GM15510 (cell line): ENCODE data around the gene TDRD10.

Experiments used
- POLR2A ChIP-seq: IDR thresholded peaks from 3 replicates; pipeline ENCODE4 v1.6.1; 2011; ENCODE audit warnings: borderline replicate concordance; ENCODE audit not compliant: insufficient read length; ENCODE audit errors: extremely low read depth

TDRD10 gene

DNA sequence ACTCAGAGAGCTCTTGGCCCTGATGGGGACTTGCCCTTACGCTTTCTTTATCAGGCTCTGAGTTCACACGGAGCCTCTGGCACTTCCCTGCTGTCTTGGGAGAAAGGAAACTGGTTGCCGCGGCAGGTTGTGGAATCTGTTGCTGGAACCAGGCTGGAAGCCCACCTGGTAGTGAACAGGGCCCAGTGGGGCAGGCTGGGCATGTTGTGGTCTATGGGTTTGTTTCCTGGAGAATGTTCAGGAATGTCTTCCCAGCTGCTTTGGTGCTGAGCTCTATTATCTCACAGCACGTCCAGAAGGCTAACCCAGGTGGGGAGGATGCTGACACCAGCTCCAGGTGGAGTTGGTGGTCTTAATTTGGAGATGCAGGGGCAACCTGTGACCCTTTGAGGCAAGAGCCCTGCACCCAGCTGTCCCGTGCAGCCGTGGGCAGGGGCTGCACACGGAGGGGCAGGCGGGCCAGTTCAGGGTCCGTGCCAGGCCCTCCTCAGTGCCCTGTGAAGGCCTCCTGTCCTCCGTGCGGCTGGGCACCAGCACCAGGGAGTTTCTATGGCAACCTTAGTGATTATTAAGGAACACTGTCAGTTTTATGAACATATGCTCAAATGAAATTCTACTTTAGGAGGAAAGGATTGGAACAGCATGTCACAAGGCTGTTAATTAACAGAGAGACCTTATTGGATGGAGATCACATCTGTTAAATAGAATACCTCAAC lies 33.3 kb upstream of the TDRD10 start:
- TF ChIP-seq POLR2A = no peak

DNA sequence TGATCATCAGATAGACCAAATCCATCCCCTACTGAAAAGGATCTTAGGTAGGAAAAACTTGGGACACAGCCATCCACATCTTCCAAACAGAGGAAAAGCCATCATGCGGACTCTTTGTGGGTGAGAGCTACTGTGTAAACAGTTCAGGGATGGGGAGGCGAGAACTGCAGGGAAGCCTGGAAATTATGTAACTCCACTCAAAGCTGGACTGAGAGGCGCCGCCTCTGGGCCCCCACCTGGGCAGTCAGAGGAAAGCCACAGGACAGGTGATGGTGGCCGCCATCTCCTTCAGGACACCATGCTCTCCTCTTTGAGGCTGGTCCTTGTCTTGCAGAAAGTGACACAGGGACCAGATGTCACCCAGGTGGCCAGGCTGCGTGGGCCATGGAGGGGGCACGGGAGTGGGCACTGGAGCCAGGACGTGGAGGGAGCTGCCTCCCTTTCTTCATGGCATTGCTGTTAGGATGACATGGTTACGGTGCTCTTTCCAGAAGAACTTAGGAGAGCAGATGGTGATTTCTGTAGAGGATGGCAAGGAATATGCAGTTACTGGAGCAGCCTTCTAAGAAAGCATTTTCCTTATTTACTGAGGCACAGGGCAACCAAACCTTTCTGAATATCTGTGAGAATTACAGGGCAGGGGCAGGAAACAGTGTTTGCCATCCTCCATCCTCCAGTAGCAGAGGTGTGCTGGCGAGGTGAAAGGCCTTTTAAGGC lies 32.0 kb upstream of the TDRD10 start:
- no peak for TF ChIP-seq POLR2A

DNA sequence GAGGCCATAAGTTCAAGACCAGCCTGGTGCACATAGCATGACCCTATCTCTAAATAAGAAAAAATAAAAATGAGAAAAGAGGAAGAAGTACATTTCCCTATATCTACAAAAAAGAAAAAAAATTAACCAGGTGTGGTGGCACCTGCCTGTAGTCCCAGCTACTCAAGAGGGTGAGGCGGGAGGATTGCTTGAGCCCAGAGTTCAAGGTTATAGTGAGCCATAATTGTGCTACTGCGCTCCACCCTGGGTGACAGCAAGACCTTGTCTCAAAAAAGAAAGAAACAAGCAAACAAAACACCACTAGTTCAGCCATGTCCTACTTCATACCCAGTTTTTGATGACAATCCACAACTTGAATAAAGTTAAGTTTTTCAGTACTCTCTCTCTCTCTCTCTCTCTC lies 30.7 kb upstream of the TDRD10 start:
- TF ChIP-seq POLR2A = no peak

DNA sequence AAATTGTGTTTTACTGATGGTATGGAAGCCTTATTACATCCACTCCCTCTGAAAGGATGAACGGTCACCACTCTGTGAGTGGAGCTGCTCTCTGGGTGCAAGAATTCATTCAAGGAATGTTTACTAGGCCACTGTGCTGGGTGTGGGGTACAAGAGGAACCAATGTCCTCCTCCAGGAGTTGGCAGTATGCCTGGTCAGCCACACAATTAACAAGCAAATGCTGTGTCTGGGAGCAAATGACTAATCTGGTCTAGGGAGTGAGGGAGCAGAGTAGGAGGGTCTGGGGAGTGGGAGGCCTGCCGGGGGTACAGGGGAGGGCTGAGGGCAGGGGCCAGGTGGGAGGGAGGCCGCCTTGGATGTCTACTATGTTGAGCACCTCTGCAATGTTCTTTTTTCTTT lies 27.2 kb upstream of the TDRD10 start:
- no peak for TF ChIP-seq POLR2A

DNA sequence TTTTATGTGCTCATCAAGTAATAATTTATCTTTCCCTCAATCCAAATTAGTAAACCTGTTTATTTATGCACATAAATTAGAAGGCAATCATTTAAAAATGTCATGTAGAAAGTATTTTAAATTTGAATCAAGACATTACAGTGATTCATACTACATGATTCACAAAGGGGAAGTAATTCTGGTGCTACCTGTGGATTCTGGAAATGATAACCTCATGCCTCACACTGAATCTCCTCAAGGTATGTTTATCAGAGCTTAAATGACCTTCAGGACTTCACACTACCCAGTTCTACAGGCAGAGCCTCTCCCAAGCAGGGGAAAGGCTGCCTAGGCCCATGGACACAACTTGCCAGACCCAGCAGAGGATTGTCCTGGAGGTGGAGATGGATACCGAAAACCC lies 25.2 kb upstream of the TDRD10 start:
- TF ChIP-seq POLR2A = no peak

DNA sequence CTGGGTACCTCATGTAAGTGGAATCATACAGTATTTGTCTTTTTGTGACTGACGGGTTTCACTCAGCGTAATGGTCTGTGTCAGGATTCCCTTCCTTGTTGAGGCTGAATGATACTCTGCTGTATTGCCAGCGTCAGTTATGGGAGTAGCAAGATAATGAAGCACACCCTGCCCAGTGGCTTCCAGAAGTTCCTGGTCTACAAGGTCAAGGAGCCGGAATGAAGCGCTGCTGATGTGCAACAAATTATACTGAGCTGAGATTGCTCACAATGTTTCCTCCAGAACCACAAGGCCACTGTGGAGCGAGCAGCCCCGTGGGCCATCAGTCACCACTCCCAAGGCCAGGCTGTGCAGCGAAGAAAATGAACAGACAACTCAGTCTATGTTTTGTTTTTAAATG lies 24.0 kb upstream of the TDRD10 start:
- TF ChIP-seq POLR2A = no peak

DNA sequence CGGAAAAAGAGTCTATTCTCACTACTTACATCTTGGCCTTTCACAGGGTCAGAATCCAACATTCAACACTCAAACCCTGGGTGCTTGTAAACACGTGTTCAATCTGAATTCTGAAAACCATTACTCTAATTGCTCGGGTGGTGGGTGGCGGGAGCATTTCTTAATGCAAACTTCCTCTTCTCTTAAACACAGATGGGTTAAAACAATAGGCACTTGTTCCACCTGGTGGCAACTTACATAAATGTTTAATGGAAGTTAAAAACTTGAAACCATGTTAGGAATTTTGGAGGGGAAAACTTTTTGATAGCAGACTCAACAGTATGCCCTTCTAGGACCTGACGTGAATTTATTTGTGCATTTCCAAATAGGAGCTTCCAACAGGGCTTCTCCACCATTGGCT lies 23.4 kb upstream of the TDRD10 start:
- no peak for TF ChIP-seq POLR2A

DNA sequence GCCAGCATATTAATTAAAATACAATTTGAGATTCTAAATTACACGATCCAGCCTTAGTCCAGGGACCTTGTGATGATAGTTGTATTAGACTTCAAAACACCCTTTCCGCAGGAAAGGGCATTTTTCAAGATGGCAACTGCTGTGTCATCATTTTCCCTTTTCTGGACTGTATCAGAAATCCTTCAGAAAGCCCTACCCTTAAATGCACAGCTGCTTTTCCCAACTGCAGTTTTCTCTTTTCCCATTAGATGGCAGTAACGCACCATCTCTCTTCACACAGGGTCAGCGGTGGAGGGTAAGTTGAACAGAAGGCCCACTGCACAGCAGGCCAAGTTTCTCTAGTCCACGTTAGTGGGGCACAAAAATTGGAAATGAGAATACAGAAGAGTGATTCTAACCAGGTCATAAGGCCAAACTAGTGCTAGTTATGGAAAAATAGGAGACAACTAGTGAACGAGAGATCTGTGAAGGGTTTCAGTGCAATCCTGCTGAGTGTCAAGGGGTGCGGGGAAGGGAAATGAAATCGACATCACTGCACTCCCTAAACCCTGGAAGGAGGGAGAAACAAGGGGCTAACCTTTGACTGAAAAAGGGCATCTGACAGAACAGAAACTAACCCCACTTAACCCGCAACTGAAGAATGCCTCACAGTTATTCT lies 22.1 kb upstream of the TDRD10 start:
- TF ChIP-seq POLR2A = no peak

DNA sequence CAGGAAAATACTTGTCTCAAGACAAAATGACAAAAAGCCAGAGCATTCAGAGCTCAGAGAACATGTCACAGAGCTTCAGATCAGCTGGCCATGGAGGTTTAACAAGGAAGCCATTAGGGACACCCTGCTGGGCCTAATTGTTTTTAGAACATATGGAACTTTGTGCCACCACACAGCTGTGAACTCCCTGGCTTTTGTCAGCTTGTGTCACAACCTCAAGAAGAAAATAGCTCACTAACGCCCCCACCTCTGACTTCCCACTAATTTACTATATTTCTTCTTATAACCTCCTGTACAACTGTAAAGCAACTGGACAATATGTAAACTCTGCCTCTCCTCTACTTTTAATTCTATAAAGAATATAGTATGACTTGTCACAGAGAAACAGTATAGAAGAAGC lies 21.0 kb upstream of the TDRD10 start:
- no peak for TF ChIP-seq POLR2A

DNA sequence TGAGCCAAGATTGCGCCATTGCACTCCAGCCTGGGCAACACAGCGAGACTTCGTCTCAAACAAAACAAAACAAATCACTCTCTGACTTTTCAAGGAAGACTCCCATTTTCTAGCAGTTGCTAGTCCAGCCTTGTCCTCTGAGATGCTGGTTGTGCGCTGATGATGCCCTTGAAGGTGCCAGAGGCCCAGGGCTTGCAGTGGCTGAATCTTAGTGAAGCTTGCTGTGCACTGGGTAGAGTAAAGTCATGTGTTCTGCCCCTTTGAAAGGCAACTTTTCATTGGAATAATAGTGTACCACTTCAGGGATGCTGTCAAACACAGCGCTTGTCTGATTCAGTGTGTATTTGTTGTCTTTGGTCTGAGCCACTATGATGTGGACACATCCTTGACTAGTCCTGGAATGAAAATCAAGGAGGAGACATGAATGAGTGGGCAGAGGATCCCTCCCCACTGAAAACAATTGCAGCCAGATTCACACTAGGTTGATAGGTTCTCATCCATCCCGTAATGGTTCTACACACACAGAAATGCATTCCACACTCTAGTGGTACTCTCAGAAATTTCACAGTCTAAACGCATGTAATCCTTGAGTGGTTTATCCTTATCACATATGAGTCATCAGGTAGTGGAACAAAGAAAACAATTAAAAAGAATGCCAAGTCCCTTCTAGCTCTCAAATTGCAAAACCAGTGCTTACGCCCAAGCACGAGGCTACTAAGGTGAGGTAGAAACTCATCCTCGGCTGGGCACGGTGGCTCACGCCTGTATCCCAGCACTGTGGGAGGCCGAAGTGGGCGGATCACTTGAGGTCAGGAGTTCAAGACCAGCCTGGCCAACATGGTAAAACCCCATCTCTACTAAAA lies 17.8 kb upstream of the TDRD10 start:
- no peak for TF ChIP-seq POLR2A

DNA sequence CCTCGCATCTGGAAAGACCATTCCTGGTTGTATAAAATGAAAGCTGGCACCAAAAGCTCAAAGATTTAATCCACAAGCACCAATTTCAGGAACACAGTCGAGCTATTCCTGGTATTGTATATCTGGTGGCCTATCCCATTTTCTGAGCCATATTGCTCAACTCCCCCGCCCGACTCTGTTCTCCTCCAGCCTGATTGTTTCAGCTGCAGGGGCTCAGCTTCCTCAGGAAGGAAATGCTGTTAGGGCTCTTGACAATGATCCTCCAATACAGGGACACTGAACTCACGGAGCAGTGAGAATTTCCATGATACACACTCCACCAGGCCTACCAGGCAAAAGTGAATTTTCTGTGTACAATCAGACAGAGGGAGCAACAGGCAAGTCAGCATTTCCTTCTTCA lies 16.9 kb upstream of the TDRD10 start:
- no peak for TF ChIP-seq POLR2A

DNA sequence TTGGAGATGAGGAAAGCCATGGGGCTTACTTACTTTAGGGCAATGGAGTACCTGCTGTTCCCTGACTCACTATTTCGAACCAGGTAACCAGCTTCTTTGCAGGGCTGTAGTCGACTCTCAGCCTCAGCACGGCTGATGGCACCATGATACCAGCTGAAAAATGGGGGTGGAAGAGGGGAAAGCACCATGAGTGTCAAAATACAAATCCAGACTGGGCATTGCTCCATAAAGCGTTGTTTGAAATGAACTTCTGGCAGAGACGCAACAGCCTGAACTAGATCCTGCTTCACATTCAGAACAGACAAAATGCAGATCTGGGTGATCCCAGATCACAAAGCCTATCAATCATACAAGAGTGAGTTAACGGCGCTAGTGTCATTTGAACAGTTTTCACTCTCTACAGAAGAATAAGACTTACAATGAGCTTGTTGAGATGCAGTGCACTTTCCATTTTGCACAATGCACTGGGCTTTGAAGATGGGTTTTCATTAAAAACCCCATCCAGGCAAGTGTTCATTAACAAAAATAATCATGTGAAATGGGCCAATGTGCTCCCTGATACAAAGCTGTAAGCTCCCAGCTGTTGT lies 16.0 kb upstream of the TDRD10 start:
- TF ChIP-seq POLR2A = no peak

DNA sequence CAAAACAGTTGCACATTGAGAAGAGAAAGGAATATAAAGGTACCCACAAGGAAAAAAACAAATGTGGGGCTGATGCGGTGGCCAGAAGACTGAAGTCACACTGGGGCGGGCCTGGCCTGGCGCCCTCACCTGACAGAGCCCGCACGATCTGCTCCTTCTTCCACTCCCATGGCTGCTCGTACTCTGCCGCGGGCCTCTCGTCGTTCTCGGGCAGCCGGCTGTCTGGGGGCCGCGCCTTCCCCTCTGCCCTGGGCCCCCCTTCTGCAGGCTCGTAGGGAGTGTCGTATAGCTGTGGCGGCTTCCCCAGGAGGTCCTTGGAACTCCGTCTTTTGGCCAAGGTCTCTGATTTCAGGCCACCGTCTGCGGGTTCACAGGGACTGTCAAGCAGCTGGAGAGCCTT lies 13.1 kb upstream of the TDRD10 start:
- no peak for TF ChIP-seq POLR2A

DNA sequence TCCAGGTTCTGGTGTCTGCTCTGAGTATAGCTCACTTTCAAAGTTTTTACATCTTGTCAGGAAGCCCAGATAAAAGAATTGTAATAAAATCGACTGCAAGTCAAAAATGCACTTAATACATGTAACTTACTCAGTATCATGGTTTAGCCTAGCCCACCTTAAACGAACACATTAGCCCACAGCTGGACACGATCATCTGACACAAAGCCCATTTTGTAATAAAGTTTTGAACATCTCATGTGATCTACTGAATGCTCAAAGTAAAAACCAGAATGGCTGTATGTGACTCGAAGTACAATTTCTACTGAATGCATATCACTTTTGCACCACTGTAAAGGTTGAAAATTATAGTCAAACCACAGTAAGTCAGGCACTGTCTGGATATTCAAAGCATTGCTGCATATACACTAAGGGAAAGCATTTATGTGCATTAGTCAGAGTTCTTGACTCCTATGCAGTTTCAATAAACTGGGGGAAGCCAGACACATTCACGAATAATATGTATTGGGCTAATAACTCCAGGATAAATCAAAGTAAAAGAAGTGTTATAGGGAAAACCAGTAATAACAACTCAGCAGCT lies 12.2 kb upstream of the TDRD10 start:
- no peak for TF ChIP-seq POLR2A
